OCI-LY3 (cell line): ENCODE results near the gene CEMIP.

Source experiments
- CTCF ChIP-seq: fragments of 200-600, 300-600 bp; sonication (generic); IDR thresholded peaks from 2 replicates; pipeline ENCODE4 v1.5.1; 2014; ENCODE audit warnings: antibody characterized with exemption, low read length, low read depth
- EZH2phosphoT487 ChIP-seq: fragments of 200-600 bp; shearing (Covaris generic); IDR thresholded peaks from 2 replicates; pipeline ENCODE4 v1.6.1; 2018; ENCODE audit warnings: antibody characterized with exemption, mixed run types, low read depth

DNA sequence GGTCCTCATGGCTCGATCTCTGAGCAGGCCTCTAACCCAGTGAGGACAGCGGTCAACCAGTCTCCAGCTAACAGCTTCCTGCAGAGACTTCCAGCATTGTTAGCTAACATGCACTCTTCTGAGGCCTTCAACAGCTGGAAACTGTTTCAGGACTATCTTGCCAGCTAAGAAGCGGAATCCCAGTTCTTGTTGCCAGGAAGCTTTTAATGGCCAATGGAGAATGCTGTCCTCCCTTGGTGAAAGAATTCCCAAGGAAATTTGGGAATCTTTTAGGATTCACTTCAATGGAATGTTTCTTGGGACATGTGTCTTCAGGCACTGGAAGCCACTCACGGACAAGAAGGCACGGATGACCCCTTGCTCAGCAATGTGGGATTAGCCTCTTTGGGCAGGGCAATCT is 91.7 kb downstream of the CEMIP start:
- no peak for TF ChIP-seq CTCF
- TF ChIP-seq EZH2phosphoT487 = no peak
